Measurements from ENCODE around the gene EPHA6. TPM values are rescaled to one million over a fixed set of nuclear protein-coding genes. Genes with fewer than 3 reads are reported as not detected.

EPHA6 gene
- total RNA-seq, 4 donors from 2014 or later, result 2.1 to 7.0 (median 5.8) TPM

GRCh38 chr3:97074546-97074945, 260.2 kb downstream of the EPHA6 start:
- TF ChIP-seq POLR2A (IDR thresholded peaks at IDR 0.05) (no peak), CTCF (IDR thresholded peaks at IDR 0.05) (no peak)
- Histone ChIP-seq H3K4me1 (no peaks in the 10 kb centered on the region), H3K9me3 (no peaks in the 10 kb centered on the region), H3K27me3 (no peaks in the 10 kb centered on the region), H3K36me3 (no peaks in the 10 kb centered on the region), H3K4me3 (replicated peaks in 1 of 3) (no peak overlapping the region), H3K27ac (no peak overlapping the region)
- 73 to 86% methylated on average over 2 of the region's 2 CpGs for WGBS, 2 donors
- DNase-seq, result no peak
- intact Hi-C loops (cut with DNase I), result no loop called here

- H3K4me1 ChIP-seq, result no peaks in the 10 kb centered on the region
- no peaks in the 10 kb centered on the region for H3K27me3 ChIP-seq
- no peak overlapping the region for H3K4me3 ChIP-seq (replicated peaks in 1 of 3)
- H3K9me3 ChIP-seq, result no peaks in the 10 kb centered on the region
- H3K27ac ChIP-seq, result no peak overlapping the region
- intact Hi-C loops (cut with DNase I), result no loop called here
- DNase-seq, result no peak
- H3K36me3 ChIP-seq, result no peaks in the 10 kb centered on the region
- TF ChIP-seq CTCF (IDR thresholded peaks at IDR 0.05) (no peak), POLR2A (IDR thresholded peaks at IDR 0.05) (no peak)
- 70 to 73% methylated on average over 2 of the region's 2 CpGs for WGBS, 2 donors
Observed at GRCh38 chr3:97076673-97077072, 262.3 kb downstream of the EPHA6 start.

- 71 to 75% methylated on average over 2 of the region's 2 CpGs for WGBS, 2 donors
- no peak overlapping the region for H3K4me3 ChIP-seq (replicated peaks in 1 of 3)
- H3K4me1 ChIP-seq, result no peaks in the 10 kb centered on the region
- no peaks in the 10 kb centered on the region for H3K27me3 ChIP-seq
- no peaks in the 10 kb centered on the region for H3K36me3 ChIP-seq
- H3K27ac ChIP-seq, result no peak overlapping the region
- DNase-seq, result no peak
- intact Hi-C loops (cut with DNase I), result no loop called here
- no peak for TF ChIP-seq POLR2A (IDR thresholded peaks at IDR 0.05)
- no peak for TF ChIP-seq CTCF (IDR thresholded peaks at IDR 0.05)
- H3K9me3 ChIP-seq, result no peaks in the 10 kb centered on the region
Observed at GRCh38 chr3:97089621-97090020, 275.2 kb downstream of the EPHA6 start.

- TF ChIP-seq POLR2A (IDR thresholded peaks at IDR 0.05) (no peak), CTCF (IDR thresholded peaks at IDR 0.05) (no peak)
- no peak for DNase-seq
- Histone ChIP-seq H3K36me3 (no peaks in the 10 kb centered on the region), H3K27ac (no peak overlapping the region), H3K4me1 (no peaks in the 10 kb centered on the region), H3K4me3 (replicated peaks in 1 of 3) (no peak overlapping the region), H3K27me3 (no peaks in the 10 kb centered on the region), H3K9me3 (no peaks in the 10 kb centered on the region)
- intact Hi-C loops (cut with DNase I), result no loop called here
Observed at GRCh38 chr3:97102641-97103040, 288.2 kb downstream of the EPHA6 start.

- intact Hi-C loops (cut with DNase I), result no loop called here
- Histone ChIP-seq H3K4me3 (replicated peaks in 1 of 3) (no peak overlapping the region), H3K27ac (no peak overlapping the region), H3K27me3 (no peaks in the 10 kb centered on the region), H3K4me1 (no peaks in the 10 kb centered on the region), H3K9me3 (no peaks in the 10 kb centered on the region), H3K36me3 (no peaks in the 10 kb centered on the region)
- no peak for TF ChIP-seq CTCF (IDR thresholded peaks at IDR 0.05)
- TF ChIP-seq POLR2A (IDR thresholded peaks at IDR 0.05), result no peak
- WGBS, 2 donors, result 62 to 71% methylated on average over 4 of the region's 4 CpGs
- DNase-seq, result no peak
Observed at GRCh38 chr3:97105989-97106651, 291.7 kb downstream of the EPHA6 start.
